ENCODE results near the gene TSC22D4.
"Not testable (repeated sequence)": the region's sequence is repeated elsewhere in the genome, so short reads cannot be mapped to it uniquely, and the experiment has no call there.

Gene TSC22D4

DNA sequence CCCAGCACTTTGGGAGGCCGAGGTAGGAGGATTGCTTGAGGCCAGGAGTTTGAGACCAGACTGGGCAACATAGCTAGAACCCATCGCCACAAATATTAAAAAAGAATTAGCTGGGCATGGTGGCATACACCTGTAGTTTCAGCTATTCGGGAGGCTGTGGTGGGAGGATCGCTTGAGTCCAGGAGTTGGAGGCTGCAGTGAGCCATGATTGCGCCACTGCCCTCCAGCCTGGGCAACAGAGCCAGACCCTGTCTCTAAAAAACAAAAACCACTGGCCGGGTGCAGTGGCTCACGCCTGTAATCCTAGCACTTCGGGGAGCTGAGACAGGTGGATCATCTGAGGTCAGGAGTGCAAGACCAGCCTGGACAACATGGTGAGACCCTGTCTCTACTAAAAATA is 25.2 kb downstream of the TSC22D4 start:
- H3K36me3 ChIP-seq (ENCODE audit: control insufficient read depth, insufficient read depth, low read length, severe bottlenecking); DNase-seq (ENCODE audit: low read depth); H3K4me3 ChIP-seq (ENCODE audit: low read length); H3K9ac ChIP-seq (ENCODE audit: low read length); H3K4me1 ChIP-seq (ENCODE audit: control insufficient read depth, insufficient read depth, low read length); H3K9me3 ChIP-seq (ENCODE audit: control insufficient read depth, low read length); H3K27me3 ChIP-seq (replicated peaks; ENCODE audit: control insufficient read depth, insufficient read depth, low read length): not testable (repeated sequence)

DNA sequence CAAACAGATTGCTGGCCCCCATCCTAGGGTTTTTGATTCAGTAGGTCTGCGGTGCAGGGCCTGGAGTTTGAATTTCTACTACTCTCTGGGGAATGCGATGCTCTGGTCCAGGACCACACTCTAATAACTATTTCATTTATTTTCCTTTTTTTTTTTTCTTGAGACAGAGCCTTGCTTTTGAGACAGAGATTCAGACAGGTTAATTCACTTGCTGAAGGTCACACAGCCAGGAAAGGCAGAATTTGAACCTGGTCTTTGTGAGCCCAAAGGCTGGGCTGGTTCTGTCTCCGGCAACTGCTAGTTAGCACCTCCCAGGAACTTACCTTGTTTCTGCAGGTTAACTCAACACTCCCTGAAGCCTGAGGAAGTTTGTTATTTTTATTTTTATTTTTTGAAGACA is 26.5 kb downstream of the TSC22D4 start:
- DNase-seq (ENCODE audit: low read depth): no peak
- Histone ChIP-seq H3K27me3 (replicated peaks; ENCODE audit: control insufficient read depth, insufficient read depth, low read length) (no peaks in the 10 kb centered on the region), H3K9me3 (ENCODE audit: control insufficient read depth, low read length) (no peaks in the 10 kb centered on the region)

DNA sequence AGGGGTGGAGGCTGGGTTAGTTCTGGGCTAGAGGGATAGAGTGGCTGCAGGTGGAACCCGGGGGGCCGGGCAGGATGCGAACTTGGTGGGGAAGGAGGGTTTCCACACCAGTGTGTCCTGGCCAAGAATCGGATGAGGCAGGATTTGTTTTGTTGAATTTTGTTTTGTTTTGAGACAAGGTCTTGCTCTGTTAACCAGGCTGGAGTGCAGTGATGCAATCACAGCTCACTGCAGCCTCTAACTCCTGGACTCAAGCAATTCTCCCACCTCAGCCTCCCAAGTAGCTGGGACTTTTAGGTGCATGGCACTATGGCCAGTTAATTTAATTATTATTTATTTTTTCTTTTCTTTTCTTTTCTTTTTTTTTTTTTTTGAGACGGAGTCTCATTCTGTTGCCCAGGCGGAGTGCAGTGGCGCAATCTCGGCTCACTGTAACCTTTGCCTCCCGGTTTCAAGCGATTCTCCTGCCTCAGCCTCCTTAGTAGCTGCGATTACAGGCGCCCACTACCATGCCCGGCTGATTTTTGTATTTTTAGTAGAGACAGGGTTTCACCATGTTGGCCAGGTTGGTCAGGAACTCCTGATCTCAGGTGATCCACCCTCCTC is 29.7 kb downstream of the TSC22D4 start:
- peaks cover 14% of the 10 kb centered on the region for H3K4me1 ChIP-seq (ENCODE audit: control insufficient read depth, insufficient read depth, low read length)
- H3K27me3 ChIP-seq (replicated peaks; ENCODE audit: control insufficient read depth, insufficient read depth, low read length): no peaks in the 10 kb centered on the region
- no peak for DNase-seq (ENCODE audit: low read depth)
- no peak overlapping the region for H3K4me3 ChIP-seq (ENCODE audit: low read length)
- no peaks in the 10 kb centered on the region for H3K36me3 ChIP-seq (ENCODE audit: control insufficient read depth, insufficient read depth, low read length, severe bottlenecking)
- no peak overlapping the region for H3K9ac ChIP-seq (ENCODE audit: low read length)
- H3K9me3 ChIP-seq (ENCODE audit: control insufficient read depth, low read length): no peaks in the 10 kb centered on the region

More for the DNA sequence above, 26.5 kb downstream of the TSC22D4 start:
- no peaks in the 10 kb centered on the region for H3K4me1 ChIP-seq (ENCODE audit: control insufficient read depth, insufficient read depth, low read length)
- no peak overlapping the region for H3K4me3 ChIP-seq (ENCODE audit: low read length)
- H3K9ac ChIP-seq (ENCODE audit: low read length): no peak overlapping the region
- H3K36me3 ChIP-seq (ENCODE audit: control insufficient read depth, insufficient read depth, low read length, severe bottlenecking): no peaks in the 10 kb centered on the region

DNA sequence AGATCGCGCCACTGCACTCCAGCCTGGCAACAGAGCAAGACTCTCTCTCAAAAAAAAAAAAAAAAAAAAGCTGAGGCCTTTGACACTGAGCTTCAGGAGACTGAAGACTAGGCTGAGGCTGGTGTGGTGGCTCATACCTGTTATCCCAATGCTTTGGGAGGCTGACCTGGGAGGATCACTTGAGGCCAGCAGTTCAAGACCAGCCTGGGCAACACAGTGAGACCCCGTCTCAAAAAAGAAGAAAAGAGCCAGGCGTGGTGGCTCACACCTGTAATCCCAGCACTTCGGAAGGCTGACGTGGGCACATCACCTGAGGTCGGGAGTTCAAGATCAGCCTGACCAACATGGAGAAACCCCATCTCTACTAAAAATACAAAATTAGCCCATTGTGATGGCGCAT is 31.7 kb downstream of the TSC22D4 start:
- not testable (repeated sequence) for H3K9me3 ChIP-seq (ENCODE audit: control insufficient read depth, low read length); DNase-seq (ENCODE audit: low read depth); H3K9ac ChIP-seq (ENCODE audit: low read length); H3K4me3 ChIP-seq (ENCODE audit: low read length); H3K36me3 ChIP-seq (ENCODE audit: control insufficient read depth, insufficient read depth, low read length, severe bottlenecking); H3K27me3 ChIP-seq (replicated peaks; ENCODE audit: control insufficient read depth, insufficient read depth, low read length)
- peaks cover 16% of the 10 kb centered on the region for H3K4me1 ChIP-seq (ENCODE audit: control insufficient read depth, insufficient read depth, low read length)

DNA sequence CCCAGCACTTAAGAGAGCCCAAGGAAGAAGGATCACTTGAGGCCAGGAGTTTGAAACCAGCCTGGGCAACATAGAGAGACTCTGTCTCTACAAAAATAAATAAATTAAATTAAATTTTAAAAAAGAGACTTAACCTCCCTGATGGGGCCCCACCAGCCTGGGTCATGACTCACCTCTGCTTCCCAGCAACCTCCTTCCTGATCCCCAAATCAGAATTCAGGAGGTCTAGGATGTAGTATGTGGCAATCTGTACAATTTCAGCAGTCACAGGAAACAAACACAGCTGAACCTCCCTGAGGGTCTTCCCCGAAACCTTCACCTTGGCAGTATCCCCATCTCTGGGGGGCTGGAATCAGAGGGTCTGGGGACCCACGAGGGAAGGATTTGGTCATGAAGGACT is 33.0 kb downstream of the TSC22D4 start:
- peak; percentile 54 for DNase-seq (ENCODE audit: low read depth)

DNA sequence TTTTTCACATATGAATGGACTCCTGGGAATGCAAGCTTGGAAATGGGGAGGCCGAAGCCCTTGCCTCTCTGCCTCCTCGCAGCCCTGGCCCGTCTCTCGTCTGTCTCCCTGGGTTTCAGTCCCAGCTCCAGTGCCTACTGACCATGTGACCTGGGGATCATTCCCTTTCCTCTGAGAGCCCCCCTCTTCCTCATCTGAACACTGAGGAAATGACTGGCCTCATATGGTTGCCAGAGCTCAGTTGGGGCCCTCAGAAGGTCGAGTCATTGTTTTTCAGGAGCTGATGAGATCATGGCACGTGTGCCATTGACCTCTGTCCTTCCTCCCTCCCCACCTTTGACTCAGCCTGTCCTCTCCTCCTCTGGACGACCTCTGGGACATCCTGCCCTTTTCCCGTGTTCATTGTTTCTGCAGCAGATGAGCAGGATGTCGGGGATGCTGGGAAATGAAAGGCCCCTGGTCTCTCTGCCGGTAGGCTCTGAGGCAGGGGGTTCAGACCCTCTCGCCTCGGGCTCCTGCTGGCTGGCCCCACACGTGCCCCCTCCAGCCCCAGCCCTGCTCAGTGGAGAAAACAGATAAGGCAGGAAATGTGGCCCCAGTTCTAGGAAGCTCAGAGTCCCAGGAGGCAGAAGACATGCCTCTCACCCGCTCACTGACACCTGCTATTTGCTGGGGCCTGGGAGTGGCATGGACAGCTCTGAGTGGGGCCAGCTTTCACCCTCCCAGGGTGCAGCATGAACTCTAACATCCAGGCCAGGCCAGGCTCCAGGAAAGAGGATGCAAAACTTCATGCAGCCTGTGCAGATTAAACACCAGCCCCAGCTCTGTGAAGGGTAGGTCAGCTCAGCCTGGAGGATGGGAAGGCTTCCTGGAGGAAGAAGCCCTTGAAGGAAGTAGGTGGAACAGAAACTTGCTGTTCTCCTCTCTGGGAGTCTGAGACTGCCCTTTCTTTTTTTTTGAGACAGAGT is 34.4 kb downstream of the TSC22D4 start:
- H3K9me3 ChIP-seq (ENCODE audit: control insufficient read depth, low read length): no peaks in the 10 kb centered on the region
- no peaks in the 10 kb centered on the region for H3K27me3 ChIP-seq (replicated peaks; ENCODE audit: control insufficient read depth, insufficient read depth, low read length)
- peaks cover 16% of the 10 kb centered on the region for H3K4me1 ChIP-seq (ENCODE audit: control insufficient read depth, insufficient read depth, low read length)
- H3K9ac ChIP-seq (ENCODE audit: low read length): no peak overlapping the region
- no peaks in the 10 kb centered on the region for H3K36me3 ChIP-seq (ENCODE audit: control insufficient read depth, insufficient read depth, low read length, severe bottlenecking)
- DNase-seq (ENCODE audit: low read depth): no peak
- H3K4me3 ChIP-seq (ENCODE audit: low read length): no peak overlapping the region

More for the DNA sequence above, 33.0 kb downstream of the TSC22D4 start:
- H3K27me3 ChIP-seq (replicated peaks; ENCODE audit: control insufficient read depth, insufficient read depth, low read length): no peaks in the 10 kb centered on the region
- peaks cover 16% of the 10 kb centered on the region for H3K4me1 ChIP-seq (ENCODE audit: control insufficient read depth, insufficient read depth, low read length)
- H3K9ac ChIP-seq (ENCODE audit: low read length): no peak overlapping the region
- H3K36me3 ChIP-seq (ENCODE audit: control insufficient read depth, insufficient read depth, low read length, severe bottlenecking): no peaks in the 10 kb centered on the region
- H3K9me3 ChIP-seq (ENCODE audit: control insufficient read depth, low read length): no peaks in the 10 kb centered on the region
- no peak overlapping the region for H3K4me3 ChIP-seq (ENCODE audit: low read length)

DNA sequence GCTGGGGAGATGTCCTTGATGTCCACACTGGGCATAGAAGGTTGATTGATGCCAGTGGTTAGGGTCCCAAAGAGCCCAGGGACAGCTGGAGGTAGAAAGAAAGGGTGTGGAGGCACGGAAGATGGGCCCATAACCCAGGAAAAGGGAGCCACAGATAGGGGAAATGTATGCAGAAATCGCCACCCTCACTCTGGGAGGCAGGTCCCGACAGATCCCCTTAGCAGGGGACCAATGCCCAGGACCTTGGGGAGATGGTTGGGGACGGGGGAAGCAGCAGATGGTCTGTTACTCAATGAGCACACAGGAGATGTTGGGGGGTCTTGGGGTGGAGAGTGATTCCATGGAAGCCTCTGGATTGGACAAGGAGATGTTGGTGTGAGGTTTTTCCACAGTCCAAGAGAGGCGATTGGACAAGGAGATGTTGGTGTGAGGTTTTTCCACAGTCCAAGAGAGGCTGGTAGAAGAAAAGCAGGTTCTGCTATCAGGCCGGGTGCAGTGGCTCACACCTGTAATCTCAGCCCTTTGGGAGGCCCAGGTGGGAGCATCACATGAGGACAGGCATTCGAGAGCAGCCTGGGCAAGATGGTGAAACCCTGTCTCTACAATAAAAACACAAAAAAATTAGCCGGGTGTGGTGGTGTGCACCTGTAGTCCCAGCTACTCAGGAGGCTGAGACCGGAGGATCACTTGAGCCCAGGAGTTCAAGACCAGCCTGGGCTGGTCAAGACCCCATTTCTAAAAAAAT is 35.7 kb downstream of the TSC22D4 start:
- no peak for DNase-seq (ENCODE audit: low read depth)
- no peaks in the 10 kb centered on the region for H3K36me3 ChIP-seq (ENCODE audit: control insufficient read depth, insufficient read depth, low read length, severe bottlenecking)
- peaks cover 16% of the 10 kb centered on the region for H3K4me1 ChIP-seq (ENCODE audit: control insufficient read depth, insufficient read depth, low read length)
- no peaks in the 10 kb centered on the region for H3K27me3 ChIP-seq (replicated peaks; ENCODE audit: control insufficient read depth, insufficient read depth, low read length)
- no peak overlapping the region for H3K4me3 ChIP-seq (ENCODE audit: low read length)
- no peaks in the 10 kb centered on the region for H3K9me3 ChIP-seq (ENCODE audit: control insufficient read depth, low read length)
- no peak overlapping the region for H3K9ac ChIP-seq (ENCODE audit: low read length)

DNA sequence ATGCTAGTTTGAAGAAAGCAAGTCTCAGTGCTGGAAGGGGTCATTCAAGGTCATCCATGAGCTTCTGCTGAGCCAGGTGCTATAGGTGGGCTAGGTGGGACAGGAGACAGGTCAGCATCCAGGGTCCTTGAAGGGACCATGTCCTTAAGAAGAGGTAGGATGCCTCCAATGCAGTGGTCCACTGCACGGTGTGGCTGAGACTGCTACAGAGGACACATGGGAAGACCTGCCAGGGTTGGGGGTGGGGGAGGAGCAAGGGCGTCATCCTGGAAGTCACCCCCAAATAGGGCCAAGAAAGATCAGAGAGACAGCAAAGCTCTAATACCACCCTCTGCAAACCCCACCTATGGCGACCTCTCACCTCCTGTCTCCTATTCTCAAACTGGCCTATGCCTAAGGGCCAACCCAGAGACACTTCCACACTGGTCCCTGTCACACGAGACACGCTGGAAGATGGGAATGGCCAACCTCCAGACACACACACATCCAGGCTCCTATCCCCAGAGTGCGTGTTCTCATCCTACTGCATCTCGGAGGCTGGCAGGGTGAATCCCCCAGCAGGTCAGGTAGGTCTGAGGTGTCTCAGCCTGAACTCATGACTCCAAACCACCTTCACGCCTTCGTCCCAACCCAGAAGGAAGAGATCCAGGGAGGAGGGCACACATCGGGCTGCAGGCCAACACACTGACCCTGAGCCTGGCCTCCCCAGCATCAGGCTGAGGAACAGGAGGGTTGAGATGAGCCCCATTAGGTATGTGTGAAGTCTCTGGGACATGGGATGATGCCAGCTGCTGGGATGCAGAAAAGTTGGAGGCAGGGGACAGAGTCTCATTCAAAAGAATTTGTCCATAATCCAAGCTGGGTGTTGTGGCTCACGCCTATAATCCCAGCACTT is 37.1 kb downstream of the TSC22D4 start:
- H3K27me3 ChIP-seq (replicated peaks; ENCODE audit: control insufficient read depth, insufficient read depth, low read length): no peaks in the 10 kb centered on the region
- DNase-seq (ENCODE audit: low read depth): no peak
- no peaks in the 10 kb centered on the region for H3K36me3 ChIP-seq (ENCODE audit: control insufficient read depth, insufficient read depth, low read length, severe bottlenecking)
- H3K9ac ChIP-seq (ENCODE audit: low read length): no peak overlapping the region
- H3K4me3 ChIP-seq (ENCODE audit: low read length): no peak overlapping the region
- H3K9me3 ChIP-seq (ENCODE audit: control insufficient read depth, low read length): no peaks in the 10 kb centered on the region
- peaks cover 16% of the 10 kb centered on the region for H3K4me1 ChIP-seq (ENCODE audit: control insufficient read depth, insufficient read depth, low read length)

DNA sequence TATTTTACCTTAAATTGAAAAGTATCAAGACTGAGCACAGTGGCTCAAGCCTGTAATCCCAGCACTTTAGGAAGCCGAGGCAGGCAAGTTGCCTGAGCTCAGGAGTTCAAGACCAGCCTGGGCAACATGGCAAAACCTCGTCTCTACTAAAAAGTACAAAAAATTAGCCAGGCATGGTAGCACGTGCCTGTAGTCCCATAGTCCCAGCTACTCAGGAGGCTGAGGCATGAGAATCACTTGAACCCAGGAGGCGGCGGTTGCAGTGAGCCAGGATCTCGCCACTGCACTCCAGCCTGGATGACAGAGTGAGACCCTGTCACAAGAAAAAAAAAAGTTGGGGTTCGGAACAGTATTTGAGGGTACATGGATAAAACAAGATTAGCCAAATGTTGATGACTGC is 39.8 kb downstream of the TSC22D4 start:
- not testable (repeated sequence) for H3K27me3 ChIP-seq (replicated peaks; ENCODE audit: control insufficient read depth, insufficient read depth, low read length); H3K9ac ChIP-seq (ENCODE audit: low read length); H3K4me1 ChIP-seq (ENCODE audit: control insufficient read depth, insufficient read depth, low read length); H3K36me3 ChIP-seq (ENCODE audit: control insufficient read depth, insufficient read depth, low read length, severe bottlenecking); H3K9me3 ChIP-seq (ENCODE audit: control insufficient read depth, low read length); H3K4me3 ChIP-seq (ENCODE audit: low read length); DNase-seq (ENCODE audit: low read depth)

DNA sequence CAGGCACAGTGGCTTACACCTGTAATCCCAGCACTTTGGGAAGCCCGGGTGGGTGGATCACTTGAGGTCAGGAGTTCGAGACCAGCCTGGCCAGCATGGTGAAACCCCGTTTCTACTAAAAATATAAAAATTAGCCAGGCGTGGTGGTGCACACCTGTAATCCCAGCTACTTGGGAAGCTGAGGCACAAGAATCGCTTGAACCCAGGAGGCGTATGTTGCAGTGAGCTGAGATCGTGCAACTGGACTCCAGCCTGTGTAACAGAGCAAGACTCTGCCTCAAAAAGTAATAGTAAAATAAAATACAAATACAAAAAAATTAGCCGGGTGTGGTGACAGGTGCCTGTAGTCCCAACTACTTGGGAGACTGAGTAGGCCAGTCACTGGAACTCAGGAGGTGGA is 40.3 kb downstream of the TSC22D4 start:
- not testable (repeated sequence) for H3K9ac ChIP-seq (ENCODE audit: low read length); H3K4me3 ChIP-seq (ENCODE audit: low read length); H3K4me1 ChIP-seq (ENCODE audit: control insufficient read depth, insufficient read depth, low read length); H3K27me3 ChIP-seq (replicated peaks; ENCODE audit: control insufficient read depth, insufficient read depth, low read length); H3K9me3 ChIP-seq (ENCODE audit: control insufficient read depth, low read length); DNase-seq (ENCODE audit: low read depth)
- H3K36me3 ChIP-seq (ENCODE audit: control insufficient read depth, insufficient read depth, low read length, severe bottlenecking): peaks cover 10% of the 10 kb centered on the region

Measured in adipocyte (in vitro differentiated cells).